GM12892 (cell line): ENCODE data around the gene MGMT.

Experiments
- POLR2A ChIP-seq: IDR thresholded peaks from 2 replicates; pipeline ENCODE4 v1.6.1; 2011; ENCODE audit warnings: low read depth, low read length, control low read depth
- POLR2AphosphoS5 ChIP-seq: IDR thresholded peaks from 2 replicates; pipeline ENCODE4 v1.6.1; 2011; ENCODE audit warnings: low read depth, low read length, control low read depth

DNA sequence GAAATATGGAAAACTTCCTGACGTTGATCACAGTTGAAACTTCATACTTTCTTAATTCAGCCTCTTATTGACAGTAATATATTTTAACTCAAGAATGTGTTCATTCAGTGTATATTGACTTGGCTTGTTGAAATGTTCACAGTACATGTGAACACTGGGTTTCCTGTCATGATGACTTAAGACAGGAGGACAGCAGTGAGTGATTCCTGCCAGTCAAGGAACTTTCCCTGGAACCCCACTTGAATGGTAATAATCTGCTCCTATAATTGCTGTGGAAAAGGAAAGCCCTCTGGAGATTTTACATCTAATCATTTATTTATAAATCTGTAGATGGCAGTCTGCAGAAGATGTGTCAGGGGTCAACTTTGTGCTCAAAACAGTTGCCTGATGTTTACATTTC, 216.5 kb downstream of the MGMT start:
- TF ChIP-seq POLR2A (no peak), POLR2AphosphoS5 (no peak)
